ENCODE measurements around the gene GYG2. TPM values are rescaled to one million over a fixed set of nuclear protein-coding genes. Genes with fewer than 3 reads are reported as not detected.

The GYG2 gene
- total RNA-seq, 1 experiment from 2014 or later: 9.7 TPM

Other genes starting within 250 kb of the GYG2 start
- 409 and 426 TPM in 2 replicates for gene CD99, start 137.6 kb upstream of the GYG2 start, total RNA-seq (2014; rRNA removed; shearing (Covaris generic))
- gene XG, start 76.9 kb upstream of the GYG2 start, total RNA-seq (2014; rRNA removed; shearing (Covaris generic)): not detected in 2 replicates
- gene ARSD, start 100.4 kb downstream of the GYG2 start, total RNA-seq (2014; rRNA removed; shearing (Covaris generic)): 15.5 and 17.9 TPM in 2 replicates
- gene ARSH, start 177.6 kb downstream of the GYG2 start, total RNA-seq (2014; rRNA removed; shearing (Covaris generic)): not detected in 2 replicates
- gene ARSF, start 212.5 kb downstream of the GYG2 start, total RNA-seq (2014; rRNA removed; shearing (Covaris generic)): not detected in 2 replicates

All from NCI-H460 (cell line).